Neural cell (in vitro differentiated cells): ENCODE measurements around the gene LRMDA. TPM values are rescaled to one million over a fixed set of nuclear protein-coding genes. Genes with fewer than 3 reads are reported as not detected.
A peak's percentile ranks its signal among the peaks of the same experiment; 100 is the strongest.

Experiments used
- H2AFZ ChIP-seq: fragments of 200-600, 300-800 bp; sonication (generic), shearing (Covaris generic); 2 replicates; pipeline ENCODE4 v1.6.0; 2014; ENCODE audit warnings: low read depth, mild to moderate bottlenecking, antibody characterized with exemption, low read length, moderate library complexity
- H3F3A ChIP-seq: fragments of 200-600 bp; shearing (Covaris generic); 2 replicates; pipeline ENCODE4 v1.6.1; 2016; ENCODE audit warnings: mild to moderate bottlenecking, moderate library complexity, mixed read lengths, antibody characterized with exemption, low read length; ENCODE audit not compliant: insufficient read depth, poor library complexity, severe bottlenecking
- H3K27ac ChIP-seq: fragments of 200-600, 300-800 bp; sonication (generic), shearing (Covaris generic); 2 replicates; pipeline ENCODE4 v1.5.1; 2014; ENCODE audit warnings: mild to moderate bottlenecking, low read length, moderate library complexity
- H3K27me3 ChIP-seq: fragments of 300-800, 200-600 bp; sonication (generic), shearing (Covaris generic); 2 replicates; pipeline ENCODE4 v1.6.0; 2014; ENCODE audit warnings: mild to moderate bottlenecking, low read depth, low read length, moderate library complexity; ENCODE audit not compliant: insufficient read depth
- H3K36me3 ChIP-seq: fragments of 300-800, 200-600 bp; sonication (generic), shearing (Covaris generic); 2 replicates; pipeline ENCODE4 v1.5.1; 2014; ENCODE audit warnings: mild to moderate bottlenecking, antibody characterized with exemption, low read length, moderate library complexity; ENCODE audit not compliant: insufficient read depth
- H3K4me2 ChIP-seq: fragments of 300-800, 200-600 bp; sonication (generic), shearing (Covaris generic); 2 replicates; pipeline ENCODE4 v1.6.0; 2014; ENCODE audit warnings: mild to moderate bottlenecking, low read length
- H3K4me3 ChIP-seq: fragments of 300-800, 200-600 bp; sonication (generic), shearing (Covaris generic); 2 replicates; pipeline ENCODE4 v1.5.1; 2014; ENCODE audit warnings: mild to moderate bottlenecking, low read length, moderate library complexity
- H3K79me2 ChIP-seq: fragments of 200-600 bp; shearing (Covaris generic); replicated peaks from 2 replicates; pipeline ENCODE4 v1.6.0; 2014; ENCODE audit warnings: mild to moderate bottlenecking, low read length, moderate library complexity; ENCODE audit not compliant: insufficient read depth
- H3K9ac ChIP-seq: fragments of 300-800, 200-600 bp; sonication (generic), shearing (Covaris generic); 2 replicates; pipeline ENCODE4 v1.6.1; 2016; ENCODE audit warnings: mild to moderate bottlenecking, low read length, mixed read lengths
- H3K9me2 ChIP-seq: fragments of 200-600 bp; shearing (Covaris generic); 2 replicates; pipeline ENCODE4 v1.6.1; 2016; ENCODE audit warnings: mild to moderate bottlenecking, low read length, mixed read lengths; ENCODE audit not compliant: insufficient read depth
- H3K9me3 ChIP-seq: fragments of 200-600, 300-800 bp; sonication (generic), shearing (Covaris generic); 2 replicates; pipeline ENCODE4 v1.6.1; 2016; ENCODE audit warnings: mild to moderate bottlenecking, mixed run types, low read length, moderate library complexity, mixed read lengths
- H4K20me1 ChIP-seq: fragments of 200-600 bp; shearing (Covaris generic); 2 replicates; pipeline ENCODE4 v1.6.1; 2016; ENCODE audit warnings: mild to moderate bottlenecking, mixed run types; ENCODE audit not compliant: insufficient read depth
- CTCF ChIP-seq: fragments of 450-650 bp; IDR thresholded peaks from 2 replicates; pipeline ENCODE4 v1.5.1; 2014; ENCODE audit warnings: antibody characterized with exemption, mild to moderate bottlenecking, moderate library complexity; ENCODE audit not compliant: poor library complexity, severe bottlenecking
- EP300 ChIP-seq: fragments of 450-650 bp; conservative IDR thresholded peaks from 2 replicates; pipeline ENCODE4 v1.6.1; 2014; ENCODE audit warnings: antibody characterized with exemption, mild to moderate bottlenecking, moderate library complexity; ENCODE audit not compliant: poor library complexity, severe bottlenecking
- EZH2 ChIP-seq: fragments of 200-600, 300-800 bp; shearing (Covaris generic), sonication (generic); IDR thresholded peaks from 2 replicates; pipeline ENCODE4 v1.6.1; 2014; ENCODE audit warnings: antibody characterized with exemption, low read length, borderline replicate concordance, mild to moderate bottlenecking; ENCODE audit not compliant: insufficient read depth, poor library complexity, severe bottlenecking
- MXI1 ChIP-seq: fragments of 450-650 bp; conservative IDR thresholded peaks from 2 replicates; pipeline ENCODE4 v1.6.1; 2014; ENCODE audit warnings: antibody characterized with exemption, mild to moderate bottlenecking; ENCODE audit not compliant: poor library complexity, severe bottlenecking
- POLR2AphosphoS5 ChIP-seq: IDR thresholded peaks from 2 replicates; pipeline ENCODE4 v1.6.1; 2012
- RAD21 ChIP-seq: fragments of 450-650 bp; conservative IDR thresholded peaks from 2 replicates; pipeline ENCODE4 v1.6.1; 2014; ENCODE audit warnings: antibody characterized with exemption, mild to moderate bottlenecking, moderate library complexity
- REST ChIP-seq: IDR thresholded peaks from 2 replicates; pipeline ENCODE4 v1.6.1; 2012; ENCODE audit warnings: borderline replicate concordance
- SMC3 ChIP-seq: fragments of 450-650 bp; conservative IDR thresholded peaks from 2 replicates; pipeline ENCODE4 v1.6.1; 2014; ENCODE audit warnings: antibody characterized with exemption, mild to moderate bottlenecking, moderate library complexity; ENCODE audit not compliant: poor library complexity
- TAF1 ChIP-seq: IDR thresholded peaks from 2 replicates; pipeline ENCODE4 v1.6.1; 2012; ENCODE audit warnings: low read depth
- polyA plus RNA-seq: library from polyadenylated mRNA; depleted of rRNA; stranded (reverse); fragments of >200 nt; gene quantifications from 2 replicates; pipeline ENCODE4 v1.2.3, GENCODE V29; 2014

LRMDA gene
- polyA plus RNA-seq, 1 donor from 2014 or later, result 5.6 TPM

DNA sequence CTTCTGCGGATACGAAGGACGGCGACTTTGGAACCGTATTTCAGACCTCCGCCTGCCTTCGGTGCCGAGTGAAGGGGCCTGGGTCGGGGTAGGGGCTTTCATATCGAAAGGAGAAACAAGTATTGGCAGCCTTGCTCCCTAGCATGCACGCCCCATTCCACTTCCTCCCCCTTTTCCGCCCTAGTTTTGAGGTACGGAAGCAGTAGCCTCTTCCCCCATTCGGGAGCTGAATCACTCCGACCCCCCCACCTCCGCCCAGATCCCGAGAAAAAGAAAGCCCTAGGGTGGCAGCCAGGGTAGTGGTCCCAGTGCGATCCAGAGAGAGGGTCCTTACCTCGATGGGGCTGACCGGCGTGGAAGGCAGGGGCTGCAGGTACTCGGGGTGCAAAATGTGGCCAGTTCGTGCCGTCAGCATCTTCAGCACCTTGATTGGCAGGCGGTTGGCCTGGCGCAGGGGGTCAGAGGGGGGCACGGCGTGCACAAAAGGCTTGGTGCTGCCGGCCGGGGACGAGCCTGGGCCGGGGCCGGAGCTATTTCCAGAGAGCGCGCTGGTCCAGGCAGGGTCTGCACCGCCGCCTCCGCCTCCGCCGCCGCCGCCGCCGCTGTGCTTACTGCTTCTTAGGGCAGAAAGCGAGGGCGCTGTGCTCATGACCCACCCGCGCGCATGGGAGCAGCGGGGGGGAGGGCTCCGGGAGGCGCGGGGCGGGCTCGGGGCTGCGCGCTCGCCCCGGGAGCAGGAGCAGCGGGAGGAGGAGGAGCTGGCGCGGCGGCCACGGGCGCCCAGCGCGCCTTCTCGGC is 30.5 kb upstream of the LRMDA start:
- peak overlapping the region; percentile 100 for H3K9ac ChIP-seq
- peaks cover 57% of the 10 kb centered on the region for H3K27me3 ChIP-seq
- H3K9me3 ChIP-seq, result no peaks in the 10 kb centered on the region
- H3K9me2 ChIP-seq, result no peaks in the 10 kb centered on the region
- TF ChIP-seq TAF1 (peak; percentile 87), POLR2AphosphoS5 (peak; percentile 54), REST (peak; percentile 32), MXI1 (no peak), CTCF (no peak), SMC3 (no peak), RAD21 (peak; percentile 8), EZH2 (no peak)
- H3K79me2 ChIP-seq, result peaks cover 64% of the 10 kb centered on the region
- peaks cover 14% of the 10 kb centered on the region for H3K36me3 ChIP-seq
- peaks cover 22% of the 10 kb centered on the region for H4K20me1 ChIP-seq
- peak overlapping the region; percentile 94 for H3K4me3 ChIP-seq
- H3K27ac ChIP-seq, result peak overlapping the region; percentile 99
- H3F3A ChIP-seq, result peaks cover 5% of the 10 kb centered on the region
- H2AFZ ChIP-seq, result no peak overlapping the region
- H3K4me2 ChIP-seq, result no peak overlapping the region

DNA sequence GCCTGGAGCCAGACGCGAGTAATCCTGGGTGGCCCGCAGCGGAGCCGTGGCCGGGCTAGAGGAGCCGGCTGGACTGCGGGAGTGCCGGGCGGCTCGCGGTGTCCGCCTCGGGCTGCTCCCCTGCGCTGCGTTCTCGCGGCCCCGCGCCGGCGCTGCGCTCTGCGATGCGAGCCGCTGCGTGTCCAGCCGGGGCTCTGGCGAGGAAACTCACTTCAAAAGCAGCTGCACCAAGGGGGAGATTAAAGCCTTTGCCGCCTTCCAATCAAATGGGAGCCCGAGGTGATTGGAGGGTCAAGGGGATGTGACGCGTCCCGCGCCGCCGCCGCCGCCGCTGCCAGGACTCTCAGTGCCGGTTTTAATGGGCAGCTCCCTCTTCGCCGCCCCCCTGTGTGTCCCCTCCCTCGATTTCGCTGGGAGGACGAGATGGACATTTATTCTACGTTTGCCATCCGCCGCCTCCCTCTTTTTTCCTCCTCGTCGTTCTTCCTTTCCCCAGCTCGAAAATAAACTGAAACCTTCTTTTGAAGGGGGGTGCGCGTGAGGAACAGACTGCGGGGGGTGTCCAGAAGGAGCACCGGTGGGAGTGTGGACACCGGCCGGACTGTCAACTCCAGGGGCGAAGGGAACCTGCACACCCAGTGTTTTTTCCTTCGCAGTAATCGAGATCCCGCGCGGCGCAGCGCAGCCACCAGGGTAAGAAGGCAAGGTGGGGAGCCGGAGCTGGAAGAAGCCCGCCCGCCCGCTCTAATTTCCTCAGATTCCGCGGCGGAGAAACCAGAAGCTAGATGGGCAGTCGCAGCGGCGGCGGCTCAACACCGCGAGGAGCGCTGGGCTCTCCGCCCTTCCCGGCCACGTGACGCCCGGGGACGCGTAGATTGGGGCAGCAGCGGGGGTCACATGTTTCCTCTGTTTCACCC is 29.6 kb upstream of the LRMDA start, which contains the start of gene ZNF503:
Gene ZNF503, minus strand, starts transcription at position 196 of the 917 bp plus-strand sequence. CDS start 345 bp downstream, outside the sequence.
- Histone ChIP-seq H3K9me3 (no peaks in the 10 kb centered on the region), H3K9me2 (no peaks in the 10 kb centered on the region), H3K36me3 (peaks cover 14% of the 10 kb centered on the region), H3K4me3 (peak within 1 kb of the TSS; percentile 94), H3F3A (peaks cover 5% of the 10 kb centered on the region), H3K27me3 (peaks cover 57% of the 10 kb centered on the region), H3K9ac (peak within 1 kb of the TSS; percentile 100), H3K79me2 (peaks cover 64% of the 10 kb centered on the region), H3K4me2 (no peak within 1 kb of the TSS), H3K27ac (peak within 1 kb of the TSS; percentile 99), H4K20me1 (peaks cover 22% of the 10 kb centered on the region), H2AFZ (peak within 1 kb of the TSS; percentile 71)
- TF ChIP-seq RAD21 (peak; percentile 65), REST (no peak), EZH2 (no peak), CTCF (peak; percentile 44), POLR2AphosphoS5 (peak; percentile 71), EP300 (peak; percentile 36), MXI1 (peak; percentile 84), TAF1 (peak; percentile 85), SMC3 (no peak)
